Ovary (tissue), 3 donors: Measurements from ENCODE around the gene MNAT1.

Experiments
- CTCF ChIP-seq, 3 donors: fragments of 450-650 bp in 2 of 3; fragments of 200-600 bp in 1 of 3; IDR thresholded peaks; one replicate each; pipeline versions ENCODE4 v1.5.1 to v1.8.0; 2016 to 2022; ENCODE audit warnings: antibody characterized with exemption in 3 of 3, mild to moderate bottlenecking in 1 of 3
- EP300 ChIP-seq: sonication (generic); formaldehyde crosslinking; IDR thresholded peaks from one replicate; pipeline ENCODE4 v1.6.1; 2017; ENCODE audit warnings: antibody characterized with exemption
- POLR2A ChIP-seq: fragments of 450-650 bp; IDR thresholded peaks from one replicate; pipeline ENCODE4 v1.6.1; 2017; ENCODE audit warnings: antibody characterized with exemption, mild to moderate bottlenecking, moderate library complexity
- donor health status: DM: no; HTN: no; CAD: no.

- TF ChIP-seq CTCF (IDR thresholded peaks at IDR 0.05): no peak
- TF ChIP-seq POLR2A: no peak
- TF ChIP-seq EP300: no peak
Observed at GRCh38 chr14:60722357-60723115, 12.0 kb upstream of the MNAT1 start.
